ENCODE data around the gene ADSS1. TPM values are rescaled to one million over a fixed set of nuclear protein-coding genes. Genes with fewer than 3 reads are reported as not detected.

The ADSS1 gene
- total RNA-seq, 1 experiment from 2014 or later: 9.9 TPM

DNA sequence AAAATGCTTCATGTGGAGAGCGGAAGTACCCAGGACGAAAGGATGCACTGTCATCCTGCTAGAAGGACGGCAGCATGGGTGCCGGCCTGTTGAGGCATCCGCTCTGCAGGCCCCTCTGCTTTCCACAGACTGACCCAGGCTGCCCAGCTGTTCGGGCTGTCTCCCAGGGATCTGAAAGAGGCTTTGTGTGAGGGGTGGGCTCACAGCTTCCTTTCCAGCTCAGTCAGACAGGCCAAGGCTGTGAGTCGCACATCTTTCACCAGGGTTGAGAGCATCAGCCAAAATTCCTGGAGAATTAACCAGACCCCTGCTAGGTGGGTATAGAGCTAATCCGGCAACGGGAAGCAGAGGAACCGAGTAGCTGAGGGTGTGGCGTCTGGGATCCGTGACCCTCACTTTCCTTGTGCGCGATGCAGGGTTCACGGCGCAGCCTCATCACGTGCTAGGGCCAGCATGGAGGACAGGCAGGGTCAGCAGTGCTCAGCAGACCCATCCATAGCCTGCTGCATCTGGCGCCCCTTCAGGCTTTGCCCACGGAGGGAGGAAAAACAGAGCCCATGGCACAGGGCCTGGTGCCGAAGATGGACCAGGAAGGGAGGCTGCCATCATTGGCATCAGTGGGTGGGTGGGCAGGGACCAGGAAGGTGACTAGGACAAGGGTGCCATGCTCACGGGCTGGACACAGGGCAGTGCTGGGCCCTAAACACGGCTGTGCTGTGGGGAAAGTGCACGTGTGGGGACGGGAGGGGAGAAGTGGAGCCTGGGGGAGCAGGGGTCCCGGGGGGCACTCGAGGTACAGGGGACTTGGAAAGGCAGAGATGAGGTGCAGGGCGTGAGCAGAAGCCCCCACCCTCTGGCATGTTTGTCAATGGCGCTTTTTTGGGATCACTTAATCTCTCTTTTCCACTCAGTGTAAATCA, 19.7 kb downstream of the ADSS1 start (continued):
- no peak for TF ChIP-seq EZH2 (IDR thresholded peaks at IDR 0.05)
- TF ChIP-seq ZBTB33 (IDR thresholded peaks at IDR 0.05; ENCODE audit: extremely low read depth, insufficient replicate concordance, low read length): no peak

- H3K9me3 ChIP-seq (ENCODE audit: control insufficient read depth in 1 of 2, insufficient read depth in 1 of 2, low read depth in 1 of 2, low read length in 2 of 2): no peaks in the 10 kb centered on the region
- no peaks in the 10 kb centered on the region for H3K27me3 ChIP-seq (ENCODE audit: insufficient read depth, low read length)
- ATAC-seq (no peak), DNase-seq (ENCODE audit: low read depth, low spot score) (no peak)
- BruUV-seq (replicated peaks): no TSS peak
- H3K36me3 ChIP-seq (ENCODE audit: control insufficient read depth in 1 of 2, insufficient read depth in 2 of 2, low read length in 2 of 2): no peaks in the 10 kb centered on the region
- no peaks in the 10 kb centered on the region for H4K20me1 ChIP-seq (ENCODE audit: insufficient read depth)
- H3K9me2 ChIP-seq (ENCODE audit: insufficient read depth): no peaks in the 10 kb centered on the region
- H3K27ac ChIP-seq (ENCODE audit: low read depth, low read length): no peak overlapping the region
- H3K9ac ChIP-seq (ENCODE audit: low read length): no peak overlapping the region
- ChIA-PET RAD21 (ENCODE audit: low non-redundant PET in 1 of 2, low total read pairs in 2 of 2, uncharacterized antibody in 2 of 2, unreplicated experiment in 2 of 2) (no interaction called here), POLR2A (no interaction called here), CTCF (no interaction called here)
- H3K4me3 ChIP-seq (replicated peaks in 1 of 2; ENCODE audit: low read depth in 1 of 2, low read length in 2 of 2): no peak overlapping the region
- no peaks in the 10 kb centered on the region for H3K79me2 ChIP-seq (ENCODE audit: insufficient read depth, low read length)
- H3K4me2 ChIP-seq (ENCODE audit: low read length): no peak overlapping the region
- intact Hi-C loops (cut with micrococcal nuclease): no loop called here
- peaks cover 5 to 9% of the 10 kb centered on the region in 2 experiments for H3K4me1 ChIP-seq (ENCODE audit: control insufficient read depth in 1 of 2, insufficient read depth in 2 of 2, low read length in 2 of 2)
- H2AFZ ChIP-seq (ENCODE audit: low read depth, low read length, poor library complexity, severe bottlenecking): no peak overlapping the region
- TF ChIP-seq ZFX (IDR thresholded peaks at IDR 0.05): no peak
- TF ChIP-seq FOSL1 (IDR thresholded peaks at IDR 0.05; ENCODE audit: low read depth): no peak
- TF ChIP-seq, protein P1, sequence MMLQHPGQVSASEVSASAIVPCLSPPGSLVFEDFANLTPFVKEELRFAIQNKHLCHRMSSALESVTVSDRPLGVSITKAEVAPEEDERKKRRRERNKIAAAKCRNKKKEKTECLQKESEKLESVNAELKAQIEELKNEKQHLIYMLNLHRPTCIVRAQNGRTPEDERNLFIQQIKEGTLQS (IDR thresholded peaks at IDR 0.05): no peak
- TF ChIP-seq TCF7L2 (IDR thresholded peaks at IDR 0.05; ENCODE audit: borderline replicate concordance, extremely low read depth, insufficient read depth, insufficient read length): no peak
- TF ChIP-seq ELF1 (IDR thresholded peaks at IDR 0.05; ENCODE audit: borderline replicate concordance, low read depth): no peak
- TF ChIP-seq, protein P2, sequence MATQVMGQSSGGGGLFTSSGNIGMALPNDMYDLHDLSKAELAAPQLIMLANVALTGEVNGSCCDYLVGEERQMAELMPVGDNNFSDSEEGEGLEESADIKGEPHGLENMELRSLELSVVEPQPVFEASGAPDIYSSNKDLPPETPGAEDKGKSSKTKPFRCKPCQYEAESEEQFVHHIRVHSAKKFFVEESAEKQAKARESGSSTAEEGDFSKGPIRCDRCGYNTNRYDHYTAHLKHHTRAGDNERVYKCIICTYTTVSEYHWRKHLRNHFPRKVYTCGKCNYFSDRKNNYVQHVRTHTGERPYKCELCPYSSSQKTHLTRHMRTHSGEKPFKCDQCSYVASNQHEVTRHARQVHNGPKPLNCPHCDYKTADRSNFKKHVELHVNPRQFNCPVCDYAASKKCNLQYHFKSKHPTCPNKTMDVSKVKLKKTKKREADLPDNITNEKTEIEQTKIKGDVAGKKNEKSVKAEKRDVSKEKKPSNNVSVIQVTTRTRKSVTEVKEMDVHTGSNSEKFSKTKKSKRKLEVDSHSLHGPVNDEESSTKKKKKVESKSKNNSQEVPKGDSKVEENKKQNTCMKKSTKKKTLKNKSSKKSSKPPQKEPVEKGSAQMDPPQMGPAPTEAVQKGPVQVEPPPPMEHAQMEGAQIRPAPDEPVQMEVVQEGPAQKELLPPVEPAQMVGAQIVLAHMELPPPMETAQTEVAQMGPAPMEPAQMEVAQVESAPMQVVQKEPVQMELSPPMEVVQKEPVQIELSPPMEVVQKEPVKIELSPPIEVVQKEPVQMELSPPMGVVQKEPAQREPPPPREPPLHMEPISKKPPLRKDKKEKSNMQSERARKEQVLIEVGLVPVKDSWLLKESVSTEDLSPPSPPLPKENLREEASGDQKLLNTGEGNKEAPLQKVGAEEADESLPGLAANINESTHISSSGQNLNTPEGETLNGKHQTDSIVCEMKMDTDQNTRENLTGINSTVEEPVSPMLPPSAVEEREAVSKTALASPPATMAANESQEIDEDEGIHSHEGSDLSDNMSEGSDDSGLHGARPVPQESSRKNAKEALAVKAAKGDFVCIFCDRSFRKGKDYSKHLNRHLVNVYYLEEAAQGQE (IDR thresholded peaks at IDR 0.05; ENCODE audit: low read depth): no peak
- no peak for TF ChIP-seq EZH2phosphoT487 (IDR thresholded peaks at IDR 0.05; ENCODE audit: borderline replicate concordance)
- no peak for TF ChIP-seq SIN3A (IDR thresholded peaks at IDR 0.05; ENCODE audit: low read depth)
- no peak for TF ChIP-seq CEBPB (IDR thresholded peaks at IDR 0.05; ENCODE audit: low read depth)
- no peak for TF ChIP-seq RAD21 (IDR thresholded peaks at IDR 0.05; ENCODE audit: low read depth)
- TF ChIP-seq, protein P3, sequence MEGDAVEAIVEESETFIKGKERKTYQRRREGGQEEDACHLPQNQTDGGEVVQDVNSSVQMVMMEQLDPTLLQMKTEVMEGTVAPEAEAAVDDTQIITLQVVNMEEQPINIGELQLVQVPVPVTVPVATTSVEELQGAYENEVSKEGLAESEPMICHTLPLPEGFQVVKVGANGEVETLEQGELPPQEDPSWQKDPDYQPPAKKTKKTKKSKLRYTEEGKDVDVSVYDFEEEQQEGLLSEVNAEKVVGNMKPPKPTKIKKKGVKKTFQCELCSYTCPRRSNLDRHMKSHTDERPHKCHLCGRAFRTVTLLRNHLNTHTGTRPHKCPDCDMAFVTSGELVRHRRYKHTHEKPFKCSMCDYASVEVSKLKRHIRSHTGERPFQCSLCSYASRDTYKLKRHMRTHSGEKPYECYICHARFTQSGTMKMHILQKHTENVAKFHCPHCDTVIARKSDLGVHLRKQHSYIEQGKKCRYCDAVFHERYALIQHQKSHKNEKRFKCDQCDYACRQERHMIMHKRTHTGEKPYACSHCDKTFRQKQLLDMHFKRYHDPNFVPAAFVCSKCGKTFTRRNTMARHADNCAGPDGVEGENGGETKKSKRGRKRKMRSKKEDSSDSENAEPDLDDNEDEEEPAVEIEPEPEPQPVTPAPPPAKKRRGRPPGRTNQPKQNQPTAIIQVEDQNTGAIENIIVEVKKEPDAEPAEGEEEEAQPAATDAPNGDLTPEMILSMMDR (IDR thresholded peaks at IDR 0.05 in 2 of 3, conservative IDR thresholded peaks at IDR 0.05 in 1 of 3; ENCODE audit: borderline replicate concordance in 1 of 3, insufficient read depth in 1 of 3, low read depth in 2 of 3, low read length in 2 of 3): no peak
- TF ChIP-seq YY1 (IDR thresholded peaks at IDR 0.05; ENCODE audit: extremely low read depth, insufficient replicate concordance, low read depth, low read length): no peak
These were observed 20.5 kb downstream of the ADSS1 start for GRCh38 chr14:104744484-104744883.
